ENCODE results near the gene KCNJ8. TPM values are rescaled to one million over a fixed set of nuclear protein-coding genes. Genes with fewer than 3 reads are reported as not detected.

KCNJ8 gene
- total and polyA plus RNA-seq, 2 of the 8 experiments (the other 6 are each of a cell fraction or from before 2014, with no cell fraction given), result 0.48 to 1.4 TPM

DNA sequence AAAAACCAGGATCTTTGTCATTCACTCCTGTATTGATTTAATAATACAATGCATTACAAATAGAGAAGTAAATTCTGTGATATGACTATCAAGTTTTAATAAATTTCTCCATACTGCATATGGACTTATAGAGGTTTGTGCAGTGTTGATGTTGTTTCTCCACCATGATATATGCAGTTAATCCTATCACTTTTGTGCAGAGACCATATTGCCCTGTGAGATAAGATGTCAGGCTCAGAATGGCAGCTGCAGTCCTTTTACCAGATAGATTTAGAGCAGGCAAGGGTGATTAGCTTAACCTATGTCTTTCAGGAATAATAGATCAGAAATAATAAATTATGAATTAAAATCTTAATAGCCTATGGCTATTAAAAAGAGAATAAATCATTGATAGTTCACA, 38.6 kb upstream of the KCNJ8 start (continued):
- TF ChIP-seq CHD7 (IDR thresholded peaks at IDR 0.05; ENCODE audit: insufficient replicate concordance, low read length) (no peak), PHF8 (conservative IDR thresholded peaks at IDR 0.05; ENCODE audit: low read depth, low read length) (no peak), MAX (IDR thresholded peaks at IDR 0.05) (no peak), SRF (IDR thresholded peaks at IDR 0.05; ENCODE audit: low read depth, low read length) (no peak), SP4 (IDR thresholded peaks at IDR 0.05; ENCODE audit: low read length) (no peak), TCF12 (IDR thresholded peaks at IDR 0.05; ENCODE audit: low read depth, low read length) (no peak), JUND (IDR thresholded peaks at IDR 0.05; ENCODE audit: low read length) (no peak), JUN (IDR thresholded peaks at IDR 0.05; ENCODE audit: low read depth, low read length) (no peak), EGR1 (IDR thresholded peaks at IDR 0.05; ENCODE audit: borderline replicate concordance, low read depth, low read length) (no peak), NRF1 (IDR thresholded peaks at IDR 0.05; ENCODE audit: low read depth, low read length) (no peak)
- TF ChIP-seq, protein P1, sequence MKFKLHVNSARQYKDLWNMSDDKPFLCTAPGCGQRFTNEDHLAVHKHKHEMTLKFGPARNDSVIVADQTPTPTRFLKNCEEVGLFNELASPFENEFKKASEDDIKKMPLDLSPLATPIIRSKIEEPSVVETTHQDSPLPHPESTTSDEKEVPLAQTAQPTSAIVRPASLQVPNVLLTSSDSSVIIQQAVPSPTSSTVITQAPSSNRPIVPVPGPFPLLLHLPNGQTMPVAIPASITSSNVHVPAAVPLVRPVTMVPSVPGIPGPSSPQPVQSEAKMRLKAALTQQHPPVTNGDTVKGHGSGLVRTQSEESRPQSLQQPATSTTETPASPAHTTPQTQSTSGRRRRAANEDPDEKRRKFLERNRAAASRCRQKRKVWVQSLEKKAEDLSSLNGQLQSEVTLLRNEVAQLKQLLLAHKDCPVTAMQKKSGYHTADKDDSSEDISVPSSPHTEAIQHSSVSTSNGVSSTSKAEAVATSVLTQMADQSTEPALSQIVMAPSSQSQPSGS (IDR thresholded peaks at IDR 0.05; ENCODE audit: low read length), result no peak
